Measurements from ENCODE around the gene OGDH. TPM values are rescaled to one million over a fixed set of nuclear protein-coding genes. Genes with fewer than 3 reads are reported as not detected.

OGDH gene
- total and polyA plus RNA-seq, 2 of the 13 experiments (the other 11 are each of a cell fraction or from before 2014, with no cell fraction given): 17.4 to 25.4 TPM

GRCh38 chr7:44712012-44712411 is 105.6 kb downstream of the OGDH start (continued):
- TF ChIP-seq TBX2 (CRISPR knock-in tag; IDR thresholded peaks at IDR 0.05; ENCODE audit: borderline replicate concordance): peak; percentile 50; the same call in 1 of the 2 replicates
- 0 out of 2 replicates have a peak, but pooled peaks have one; percentile 36 for TF ChIP-seq ZGPAT (CRISPR knock-in tag; IDR thresholded peaks at IDR 0.05)
- no peak for TF ChIP-seq ZNF709 (CRISPR knock-in tag; IDR thresholded peaks at IDR 0.05)
- TF ChIP-seq MED8 (CRISPR knock-in tag; IDR thresholded peaks at IDR 0.05; ENCODE audit: insufficient replicate concordance): no peak
- TF ChIP-seq KDM5A (IDR thresholded peaks at IDR 0.05; ENCODE audit: borderline replicate concordance, low read length): no peak
- TF ChIP-seq SP2 (CRISPR knock-in tag; IDR thresholded peaks at IDR 0.05): no peak
- TF ChIP-seq SKI (IDR thresholded peaks at IDR 0.05; ENCODE audit: partially characterized antibody): peak; percentile 14
- TF ChIP-seq RXRA (CRISPR knock-in tag; IDR thresholded peaks at IDR 0.05): peak; percentile 15; the same call in 1 of the 2 replicates
- TF ChIP-seq ZNF576 (CRISPR knock-in tag; IDR thresholded peaks at IDR 0.05): no peak
- peak; percentile 44; the same call in 1 of the 2 replicates for TF ChIP-seq NR0B2 (CRISPR knock-in tag; IDR thresholded peaks at IDR 0.05)
- TF ChIP-seq KDM6A (CRISPR knock-in tag; IDR thresholded peaks at IDR 0.05; ENCODE audit: low read depth): no peak
- TF ChIP-seq HNF4A (CRISPR knock-in tag; IDR thresholded peaks at IDR 0.05): peak; percentile 28; the same call in 1 of the 2 replicates
- TF ChIP-seq ARID4A (CRISPR knock-in tag; IDR thresholded peaks at IDR 0.05; ENCODE audit: borderline replicate concordance): no peak
- TF ChIP-seq ETV5 (CRISPR knock-in tag; IDR thresholded peaks at IDR 0.05; ENCODE audit: borderline replicate concordance): peak; percentile 28; the same call in 1 of the 2 replicates
- TF ChIP-seq SP5 (CRISPR knock-in tag; IDR thresholded peaks at IDR 0.05; ENCODE audit: borderline replicate concordance, low read depth): peak; percentile 49; the same call in 1 of the 2 replicates
- no peak for TF ChIP-seq TARDBP (CRISPR knock-in tag; IDR thresholded peaks at IDR 0.05)
- no peak for TF ChIP-seq SOX6 (IDR thresholded peaks at IDR 0.05)
- TF ChIP-seq SOX6 (CRISPR knock-in tag; IDR thresholded peaks at IDR 0.05): 0 out of 2 replicates have a peak, but pooled peaks have one; percentile 35
- no peak for TF ChIP-seq ZMYM2 (CRISPR knock-in tag; IDR thresholded peaks at IDR 0.05)
- no peak for TF ChIP-seq FUBP1 (CRISPR knock-in tag; IDR thresholded peaks at IDR 0.05; ENCODE audit: borderline replicate concordance)
- no peak for TF ChIP-seq PCBP2 (optimal IDR thresholded peaks at IDR 0.05; ENCODE audit: low read depth, low read length, poor library complexity, severe bottlenecking)
